Ishikawa (cell line): ENCODE results near the gene KLF9.

Experiments used
- CEBPB ChIP-seq: IDR thresholded peaks from 2 replicates; pipeline ENCODE4 v1.6.1; 2012
- CREB1 ChIP-seq: IDR thresholded peaks from 2 replicates; pipeline ENCODE4 v1.6.1; 2012; ENCODE audit warnings: low read depth
- EGR1 ChIP-seq: IDR thresholded peaks from 2 replicates; pipeline ENCODE4 v1.6.1; 2012
- EP300 ChIP-seq: IDR thresholded peaks from 2 replicates; pipeline ENCODE4 v1.6.1; 2012; ENCODE audit warnings: borderline replicate concordance
- FOXM1 ChIP-seq: IDR thresholded peaks from 2 replicates; pipeline ENCODE4 v1.6.1; 2012; ENCODE audit warnings: low read depth, borderline replicate concordance
- RAD21 ChIP-seq: IDR thresholded peaks from 2 replicates; pipeline ENCODE4 v1.6.1; 2012; ENCODE audit warnings: low read depth
- TAF1 ChIP-seq: IDR thresholded peaks from 2 replicates; pipeline ENCODE4 v1.6.1; 2012; ENCODE audit warnings: low read depth, mild to moderate bottlenecking
- TCF12 ChIP-seq: IDR thresholded peaks from 2 replicates; pipeline ENCODE4 v1.6.1; 2012; ENCODE audit warnings: low read depth
- TEAD4 ChIP-seq: IDR thresholded peaks from 2 replicates; pipeline ENCODE4 v1.6.1; 2012
- YY1 ChIP-seq: IDR thresholded peaks from 2 replicates; pipeline ENCODE4 v1.6.1; 2012; ENCODE audit warnings: low read depth
- ZBTB7A ChIP-seq: IDR thresholded peaks from 2 replicates; pipeline ENCODE4 v1.6.1; 2012; ENCODE audit warnings: low read depth
- TF ChIP-seq, protein P1 (sequence below): IDR thresholded peaks from 2 replicates; pipeline ENCODE4 v1.6.1; 2012
- TF ChIP-seq, protein P2 (sequence below): IDR thresholded peaks from 2 replicates; pipeline ENCODE4 v1.6.1; 2012; ENCODE audit warnings: low read depth, mild to moderate bottlenecking
- TF ChIP-seq, protein P3 (sequence below): IDR thresholded peaks from 2 replicates; pipeline ENCODE4 v1.6.1; 2012

DNA sequence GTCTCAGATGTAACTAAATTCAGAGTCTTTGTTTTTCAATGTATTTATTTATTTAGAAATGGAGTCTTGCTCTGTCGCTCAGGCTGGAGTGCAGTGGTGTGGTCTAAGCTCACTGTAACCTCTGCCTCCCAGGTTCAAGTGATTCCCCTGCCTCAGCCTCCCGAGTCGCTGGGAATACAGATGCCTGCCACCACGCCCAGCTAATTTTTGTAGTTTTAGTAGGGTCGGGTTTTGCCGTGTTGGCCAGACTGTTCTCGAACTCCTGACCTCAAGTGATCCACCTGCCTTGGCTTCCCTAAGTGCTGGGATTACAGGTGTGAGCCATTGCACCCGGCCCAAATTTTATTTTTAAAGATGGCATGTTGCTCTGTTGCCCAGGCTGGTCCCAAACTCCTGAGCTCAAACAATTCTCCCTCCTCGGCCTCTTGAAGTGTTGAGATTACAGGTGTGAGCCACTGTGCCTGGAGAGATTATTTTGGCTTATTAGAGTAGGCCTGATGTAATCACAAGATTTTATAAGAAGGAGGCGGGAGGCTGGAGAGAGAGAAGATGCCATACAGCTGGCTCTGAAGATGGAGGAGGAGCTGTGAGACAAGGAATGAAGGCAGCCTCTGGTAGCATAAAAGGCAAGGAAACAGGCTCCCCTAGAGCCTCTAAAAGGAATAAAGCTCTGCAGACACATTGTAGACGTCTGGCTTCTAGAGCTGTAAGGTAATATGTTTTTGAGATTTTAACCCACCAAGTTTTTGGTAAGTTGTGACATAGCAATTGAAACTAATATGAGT is 12.9 kb upstream of the KLF9 start:
- TF ChIP-seq EGR1: no peak
- TF ChIP-seq, protein P1, sequence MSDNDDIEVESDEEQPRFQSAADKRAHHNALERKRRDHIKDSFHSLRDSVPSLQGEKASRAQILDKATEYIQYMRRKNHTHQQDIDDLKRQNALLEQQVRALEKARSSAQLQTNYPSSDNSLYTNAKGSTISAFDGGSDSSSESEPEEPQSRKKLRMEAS: no peak
- TF ChIP-seq, protein P2, sequence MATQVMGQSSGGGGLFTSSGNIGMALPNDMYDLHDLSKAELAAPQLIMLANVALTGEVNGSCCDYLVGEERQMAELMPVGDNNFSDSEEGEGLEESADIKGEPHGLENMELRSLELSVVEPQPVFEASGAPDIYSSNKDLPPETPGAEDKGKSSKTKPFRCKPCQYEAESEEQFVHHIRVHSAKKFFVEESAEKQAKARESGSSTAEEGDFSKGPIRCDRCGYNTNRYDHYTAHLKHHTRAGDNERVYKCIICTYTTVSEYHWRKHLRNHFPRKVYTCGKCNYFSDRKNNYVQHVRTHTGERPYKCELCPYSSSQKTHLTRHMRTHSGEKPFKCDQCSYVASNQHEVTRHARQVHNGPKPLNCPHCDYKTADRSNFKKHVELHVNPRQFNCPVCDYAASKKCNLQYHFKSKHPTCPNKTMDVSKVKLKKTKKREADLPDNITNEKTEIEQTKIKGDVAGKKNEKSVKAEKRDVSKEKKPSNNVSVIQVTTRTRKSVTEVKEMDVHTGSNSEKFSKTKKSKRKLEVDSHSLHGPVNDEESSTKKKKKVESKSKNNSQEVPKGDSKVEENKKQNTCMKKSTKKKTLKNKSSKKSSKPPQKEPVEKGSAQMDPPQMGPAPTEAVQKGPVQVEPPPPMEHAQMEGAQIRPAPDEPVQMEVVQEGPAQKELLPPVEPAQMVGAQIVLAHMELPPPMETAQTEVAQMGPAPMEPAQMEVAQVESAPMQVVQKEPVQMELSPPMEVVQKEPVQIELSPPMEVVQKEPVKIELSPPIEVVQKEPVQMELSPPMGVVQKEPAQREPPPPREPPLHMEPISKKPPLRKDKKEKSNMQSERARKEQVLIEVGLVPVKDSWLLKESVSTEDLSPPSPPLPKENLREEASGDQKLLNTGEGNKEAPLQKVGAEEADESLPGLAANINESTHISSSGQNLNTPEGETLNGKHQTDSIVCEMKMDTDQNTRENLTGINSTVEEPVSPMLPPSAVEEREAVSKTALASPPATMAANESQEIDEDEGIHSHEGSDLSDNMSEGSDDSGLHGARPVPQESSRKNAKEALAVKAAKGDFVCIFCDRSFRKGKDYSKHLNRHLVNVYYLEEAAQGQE: no peak
- no peak for TF ChIP-seq RAD21
- TF ChIP-seq, protein P3, sequence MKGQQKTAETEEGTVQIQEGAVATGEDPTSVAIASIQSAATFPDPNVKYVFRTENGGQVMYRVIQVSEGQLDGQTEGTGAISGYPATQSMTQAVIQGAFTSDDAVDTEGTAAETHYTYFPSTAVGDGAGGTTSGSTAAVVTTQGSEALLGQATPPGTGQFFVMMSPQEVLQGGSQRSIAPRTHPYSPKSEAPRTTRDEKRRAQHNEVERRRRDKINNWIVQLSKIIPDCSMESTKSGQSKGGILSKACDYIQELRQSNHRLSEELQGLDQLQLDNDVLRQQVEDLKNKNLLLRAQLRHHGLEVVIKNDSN: no peak
- no peak for TF ChIP-seq YY1
- TF ChIP-seq CREB1: no peak
- TF ChIP-seq EP300: no peak
- no peak for TF ChIP-seq CEBPB
- no peak for TF ChIP-seq ZBTB7A
- no peak for TF ChIP-seq TAF1
- no peak for TF ChIP-seq TEAD4
- no peak for TF ChIP-seq TCF12
- TF ChIP-seq FOXM1: no peak
